Breast epithelium (tissue), 3 donors: ENCODE results near the gene GMFB.

Experiments used
- CTCF ChIP-seq, 3 donors: fragments of 450-650 bp; IDR thresholded peaks; one replicate each; pipeline ENCODE4 v1.5.1; 2016 to 2017; ENCODE audit warnings: antibody characterized with exemption in 3 of 3, mild to moderate bottlenecking in 3 of 3, moderate library complexity in 3 of 3
- POLR2A ChIP-seq: fragments of 450-650 bp; IDR thresholded peaks from one replicate; pipeline ENCODE4 v1.6.1; 2016; ENCODE audit warnings: antibody characterized with exemption, mild to moderate bottlenecking, moderate library complexity
- POLR2AphosphoS5 ChIP-seq, 3 donors: sonication (generic); formaldehyde crosslinking; IDR thresholded peaks; one replicate each; pipeline ENCODE4 v1.6.1; 2017; ENCODE audit warnings: antibody characterized with exemption in 3 of 3

- TF ChIP-seq POLR2A (no peak), CTCF (IDR thresholded peaks at IDR 0.05) (no peak), POLR2AphosphoS5 (IDR thresholded peaks at IDR 0.05) (no peak)
Observed at GRCh38 chr14:54459106-54459505, 29.7 kb downstream of the GMFB start.
